Motor neuron (in vitro differentiated cells): ENCODE results near the gene SPSB4. TPM values are rescaled to one million over a fixed set of nuclear protein-coding genes. Genes with fewer than 3 reads are reported as not detected.

Experiments used
- total RNA-seq, 8 experiments: library from RNA; unstranded; fragments of 300-600 nt; gene quantifications; 2 replicates each; pipeline versions ENCODE4 v1.2.3 to v1.2.4, GENCODE V29; 2022

The SPSB4 gene
- total RNA-seq, 8 experiments from 2014 or later, result 5.7 to 100 (median 27.3) TPM

Other genes with a start within 250 kb of the SPSB4 start
- gene SLC25A36, start 109.5 kb upstream of the SPSB4 start, total RNA-seq, result 100 to 1,000 TPM in 2 of 8 experiments, 10 to 100 TPM in 6; 40.3 to 147 (median 74.7) TPM
- 10 to 100 TPM; 11.9 to 65.2 (median 40.0) TPM for gene PXYLP1, start 180.5 kb downstream of the SPSB4 start, total RNA-seq